Liver (tissue), 9 donors: ENCODE data around the gene ETV3L. TPM values are rescaled to one million over a fixed set of nuclear protein-coding genes. Genes with fewer than 3 reads are reported as not detected.

Experiments
- DNase-seq: peaks from one replicate; pipeline ENCODE4 v3.0.0-alpha.2; 2017; ENCODE audit warnings: low spot score
- H3K27ac ChIP-seq, 2 donors: one replicate each; pipeline ENCODE4 v1.7.0; 2013; ENCODE audit warnings: inconsistent platforms in 2 of 2, low read length in 2 of 2, control low read depth in 1 of 2, low read depth in 1 of 2, mild to moderate bottlenecking in 1 of 2
- H3K27me3 ChIP-seq, 4 donors: one replicate each; pipeline versions ENCODE4 v1.6.1 to v1.7.0; 2013; ENCODE audit warnings: low read length in 3 of 4, inconsistent platforms in 1 of 4, mild to moderate bottlenecking in 1 of 4, moderate library complexity in 1 of 4; ENCODE audit not compliant: control insufficient read depth in 4 of 4, insufficient read depth in 4 of 4
- H3K36me3 ChIP-seq, 4 donors: one replicate each; pipeline versions ENCODE4 v1.6.1 to v1.7.0; 2013; ENCODE audit warnings: low read length in 3 of 4, mild to moderate bottlenecking in 3 of 4, low read depth in 1 of 4, moderate library complexity in 1 of 4; ENCODE audit not compliant: control insufficient read depth in 4 of 4, insufficient read depth in 3 of 4
- H3K4me1 ChIP-seq, 4 donors: one replicate each; pipeline versions ENCODE4 v1.6.1 to v1.7.0; 2013; ENCODE audit warnings: low read length in 3 of 4, mild to moderate bottlenecking in 3 of 4, moderate library complexity in 1 of 4; ENCODE audit not compliant: control insufficient read depth in 4 of 4, insufficient read depth in 4 of 4
- H3K4me3 ChIP-seq, 3 donors: one replicate each; pipeline versions ENCODE4 v1.6.1 to v1.7.0; 2013; ENCODE audit warnings: low read length in 3 of 3, control low read depth in 1 of 3, low read depth in 1 of 3, mild to moderate bottlenecking in 1 of 3
- H3K9ac ChIP-seq, 2 donors: one replicate each; pipeline ENCODE4 v1.7.0; 2013; ENCODE audit warnings: low read length in 2 of 2, mild to moderate bottlenecking in 2 of 2, moderate library complexity in 2 of 2, control low read depth in 1 of 2, low read depth in 1 of 2
- H3K9me3 ChIP-seq, 4 donors: one replicate each; pipeline versions ENCODE4 v1.6.1 to v1.7.0; 2013; ENCODE audit warnings: low read length in 3 of 4; ENCODE audit not compliant: control insufficient read depth in 4 of 4
- CTCF ChIP-seq: fragments of 150-350 bp; IDR thresholded peaks from 2 replicates; pipeline ENCODE4 v1.5.1; 2017; ENCODE audit warnings: improper control_type of control experiment, low read depth, low read length; ENCODE audit not compliant: missing input control
- EGR1 ChIP-seq, 2 donors: IDR thresholded peaks; 2 replicates each; pipeline ENCODE4 v1.6.1; 2016 to 2018; ENCODE audit warnings: antibody characterized with exemption in 2 of 2, low read depth in 2 of 2
- FOXA1 ChIP-seq: IDR thresholded peaks from 2 replicates; pipeline ENCODE4 v1.6.1; 2016; ENCODE audit warnings: antibody characterized with exemption
- FOXA2 ChIP-seq: IDR thresholded peaks from 2 replicates; pipeline ENCODE4 v1.6.1; 2016; ENCODE audit warnings: antibody characterized with exemption
- GABPA ChIP-seq, 2 donors: IDR thresholded peaks in 1 of 2; conservative IDR thresholded peaks in 1 of 2; 2 replicates each; pipeline ENCODE4 v1.6.1; 2016; ENCODE audit warnings: antibody characterized with exemption in 2 of 2, mild to moderate bottlenecking in 1 of 2, moderate library complexity in 1 of 2
- HNF4A ChIP-seq, 2 donors: conservative IDR thresholded peaks; 2 replicates each; pipeline ENCODE4 v1.6.1; 2016; ENCODE audit warnings: antibody characterized with exemption in 2 of 2, mild to moderate bottlenecking in 2 of 2
- JUND ChIP-seq, 2 donors: IDR thresholded peaks; 2 replicates each; pipeline ENCODE4 v1.6.1; 2016; ENCODE audit warnings: antibody characterized with exemption in 2 of 2
- NR2F2 ChIP-seq: IDR thresholded peaks from 2 replicates; pipeline ENCODE4 v1.6.1; 2016; ENCODE audit warnings: antibody characterized with exemption
- RAD21 ChIP-seq, 2 donors: IDR thresholded peaks; 2 replicates each; pipeline ENCODE4 v1.6.1; 2016; ENCODE audit warnings: antibody characterized with exemption in 2 of 2, mild to moderate bottlenecking in 2 of 2
- REST ChIP-seq: IDR thresholded peaks from 2 replicates; pipeline ENCODE4 v1.6.1; 2016; ENCODE audit warnings: antibody characterized with exemption, mild to moderate bottlenecking
- RXRA ChIP-seq, 2 donors: IDR thresholded peaks; 2 replicates each; pipeline ENCODE4 v1.6.1; 2017 to 2018; ENCODE audit warnings: antibody characterized with exemption in 2 of 2, mild to moderate bottlenecking in 1 of 2
- SP1 ChIP-seq: IDR thresholded peaks from 2 replicates; pipeline ENCODE4 v1.6.1; 2018; ENCODE audit warnings: antibody characterized with exemption, mild to moderate bottlenecking
- TAF1 ChIP-seq: conservative IDR thresholded peaks from 2 replicates; pipeline ENCODE4 v1.6.1; 2016; ENCODE audit warnings: antibody characterized with exemption, mild to moderate bottlenecking
- YY1 ChIP-seq: IDR thresholded peaks from 2 replicates; pipeline ENCODE4 v1.6.1; 2016; ENCODE audit warnings: antibody characterized with exemption, mild to moderate bottlenecking
- ZBTB33 ChIP-seq: IDR thresholded peaks from 2 replicates; pipeline ENCODE4 v1.6.1; 2016; ENCODE audit warnings: antibody characterized with exemption
- WGBS: extraction: QIAGEN DNeasy Blood & Tissue Kit; methylation state at CpG from one replicate; pipeline ENCODE4 v1.1.7; 2013; 5-methylcytosine and 5-hydroxymethylcytosine counted together
- polyA plus RNA-seq, 2 donors: library from polyadenylated mRNA; stranded (reverse) in 1 of 2; unstranded in 1 of 2; fragments of 200-250 nt in 1 of 2; fragments of >200 nt in 1 of 2; fragmentation: Nextera tagmentation in 1 of 2; extraction: Ambion mirVana in 1 of 2; gene quantifications; one replicate each; pipeline versions ENCODE4 v1.2.1 to v1.2.3, GENCODE V29; 2013 to 2015
- total RNA-seq, 2 donors: library from RNA; depleted of rRNA; stranded (reverse); fragments of >200 nt; gene quantifications; one replicate each; pipeline ENCODE4 v1.2.3, GENCODE V29; 2014
- TF ChIP-seq, protein P1 (sequence below): IDR thresholded peaks from 2 replicates; pipeline ENCODE4 v1.6.1; 2016; ENCODE audit warnings: antibody characterized with exemption
- TF ChIP-seq, protein P2 (sequence below): IDR thresholded peaks from 2 replicates; pipeline ENCODE4 v1.6.1; 2016; ENCODE audit warnings: antibody characterized with exemption
- donor health status: healthy.
- donor health status: healthy.
- donor health status: healthy.
- donor health status: healthy.
- donor health status: healthy.

Gene ETV3L
- total and polyA plus RNA-seq, 4 donors, result not detected

DNA sequence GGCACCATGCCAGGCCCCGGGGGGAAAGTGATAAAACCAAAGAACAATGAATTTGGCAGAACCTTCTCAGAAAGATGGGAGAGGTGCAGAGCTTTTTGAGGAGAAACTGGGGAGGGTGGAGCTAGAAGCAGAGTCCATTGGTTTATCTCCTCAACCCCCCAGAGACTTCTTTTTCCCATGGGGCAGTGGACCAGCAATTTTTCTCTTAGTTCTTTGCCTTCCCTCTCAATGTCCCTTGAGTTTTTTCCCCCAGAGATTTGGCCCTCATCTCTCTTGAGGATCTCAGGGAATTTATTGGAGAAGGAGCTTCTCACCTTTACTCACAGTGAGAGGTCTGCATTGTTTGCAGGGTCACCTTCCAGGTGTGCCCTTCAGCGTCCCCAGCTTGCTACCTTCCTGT is 48.8 kb downstream of the ETV3L start:
- no peak overlapping the region for H3K9ac ChIP-seq
- no peak for DNase-seq
- H3K4me3 ChIP-seq, result no peak overlapping the region
- peaks cover 0 to 3% (median 0%) of the 10 kb centered on the region in 4 donors for H3K4me1 ChIP-seq
- no peaks in the 10 kb centered on the region for H3K27me3 ChIP-seq
- no peak overlapping the region for H3K27ac ChIP-seq
- peaks cover 0 to 4% (median under 1%) of the 10 kb centered on the region in 4 donors for H3K9me3 ChIP-seq
- TF ChIP-seq, protein P1, sequence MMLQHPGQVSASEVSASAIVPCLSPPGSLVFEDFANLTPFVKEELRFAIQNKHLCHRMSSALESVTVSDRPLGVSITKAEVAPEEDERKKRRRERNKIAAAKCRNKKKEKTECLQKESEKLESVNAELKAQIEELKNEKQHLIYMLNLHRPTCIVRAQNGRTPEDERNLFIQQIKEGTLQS, result no peak
- TF ChIP-seq CTCF (no peak), NR2F2 (no peak), EGR1 (IDR thresholded peaks at IDR 0.05; ENCODE audit: low read depth in 2 of 2) (no peak), YY1 (no peak), REST (no peak), RAD21 (IDR thresholded peaks at IDR 0.05) (no peak), GABPA (IDR thresholded peaks at IDR 0.05 in 1 of 2, conservative IDR thresholded peaks at IDR 0.05 in 1 of 2) (no peak), FOXA2 (no peak), HNF4A (conservative IDR thresholded peaks at IDR 0.05) (no peak), SP1 (no peak), RXRA (IDR thresholded peaks at IDR 0.05) (no peak), ZBTB33 (no peak), FOXA1 (no peak)
- TF ChIP-seq, protein P2, sequence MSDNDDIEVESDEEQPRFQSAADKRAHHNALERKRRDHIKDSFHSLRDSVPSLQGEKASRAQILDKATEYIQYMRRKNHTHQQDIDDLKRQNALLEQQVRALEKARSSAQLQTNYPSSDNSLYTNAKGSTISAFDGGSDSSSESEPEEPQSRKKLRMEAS, result no peak
- 65% methylated on average over 2 of the region's 2 CpGs for WGBS
- H3K36me3 ChIP-seq, result no peaks in the 10 kb centered on the region

DNA sequence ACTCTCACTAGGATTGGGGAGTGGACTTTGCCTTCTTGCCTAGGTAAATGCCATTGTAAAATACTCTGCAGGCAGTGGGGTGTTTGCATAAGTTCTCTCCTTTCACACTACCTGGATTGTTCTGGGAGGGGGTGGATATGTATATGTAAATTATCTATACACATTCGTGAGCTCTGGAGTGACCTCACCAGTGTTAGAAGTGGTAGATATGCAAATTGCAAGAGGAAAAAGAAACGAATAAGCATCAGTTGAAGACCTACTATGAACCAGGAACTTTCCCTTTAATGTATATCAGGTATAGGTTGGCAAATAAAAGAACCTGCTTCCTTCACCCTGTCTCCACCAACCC is 52.6 kb downstream of the ETV3L start:
- DNase-seq, result no peak
- no peak for TF ChIP-seq FOXA1
- TF ChIP-seq FOXA2, result no peak
- no peak for TF ChIP-seq GABPA (IDR thresholded peaks at IDR 0.05 in 1 of 2, conservative IDR thresholded peaks at IDR 0.05 in 1 of 2)
- TF ChIP-seq TAF1, result no peak
- TF ChIP-seq, protein P1, result no peak
- TF ChIP-seq REST, result no peak
- TF ChIP-seq SP1, result no peak
- no peak for TF ChIP-seq HNF4A (conservative IDR thresholded peaks at IDR 0.05)
- TF ChIP-seq, protein P2, result no peak
- TF ChIP-seq NR2F2, result no peak
- TF ChIP-seq JUND (IDR thresholded peaks at IDR 0.05), result no peak
- no peak for TF ChIP-seq CTCF

More for the DNA sequence above, 52.6 kb downstream of the ETV3L start:
- no peaks in the 10 kb centered on the region for H3K36me3 ChIP-seq
- no peaks in the 10 kb centered on the region for H3K27me3 ChIP-seq
- no peak overlapping the region for H3K9ac ChIP-seq
- H3K27ac ChIP-seq, result no peak overlapping the region
- 29% methylated on average over 2 of the region's 2 CpGs for WGBS
- no peak overlapping the region for H3K4me3 ChIP-seq
- peaks cover 12 to 30% (median 25%) of the 10 kb centered on the region in 4 donors for H3K4me1 ChIP-seq
- H3K9me3 ChIP-seq, result peaks cover 0 to 4% (median under 1%) of the 10 kb centered on the region in 4 donors
